HG03378 (cell line): ENCODE data around the gene PRKAR2A.
"Not testable (repeated sequence)": the region's sequence is repeated elsewhere in the genome, so short reads cannot be mapped to it uniquely, and the experiment has no call there.

Experiments used
- ATAC-seq: cut with Tn5 transposase; IDR thresholded peaks from one replicate; pipeline ENCODE4 v1.9.1; 2021; ENCODE audit warnings: mild to moderate bottlenecking, moderate library complexity; ENCODE audit not compliant: unreplicated experiment

Gene PRKAR2A

DNA sequence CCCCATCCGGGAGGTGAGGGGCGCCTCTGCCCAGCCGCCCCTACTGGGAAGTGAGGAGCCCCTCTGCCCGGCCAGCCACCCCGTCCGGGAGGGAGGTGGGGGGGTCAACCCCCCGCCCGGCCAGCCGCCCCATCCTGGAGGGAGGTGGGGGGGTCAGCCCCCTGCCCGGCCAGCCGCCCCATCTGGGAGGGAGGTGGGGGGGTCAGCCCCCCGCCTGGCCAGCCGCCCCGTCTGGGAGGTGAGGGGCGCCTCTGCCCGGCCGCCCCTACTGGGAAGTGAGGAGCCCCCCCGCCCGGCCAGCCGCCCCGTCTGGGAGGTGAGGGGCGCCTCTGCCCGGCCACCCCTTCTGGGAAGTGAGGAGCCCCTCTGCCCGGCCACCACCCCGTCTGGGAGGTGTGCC is 113.1 kb downstream of the PRKAR2A start:
- not testable (repeated sequence) for ATAC-seq

DNA sequence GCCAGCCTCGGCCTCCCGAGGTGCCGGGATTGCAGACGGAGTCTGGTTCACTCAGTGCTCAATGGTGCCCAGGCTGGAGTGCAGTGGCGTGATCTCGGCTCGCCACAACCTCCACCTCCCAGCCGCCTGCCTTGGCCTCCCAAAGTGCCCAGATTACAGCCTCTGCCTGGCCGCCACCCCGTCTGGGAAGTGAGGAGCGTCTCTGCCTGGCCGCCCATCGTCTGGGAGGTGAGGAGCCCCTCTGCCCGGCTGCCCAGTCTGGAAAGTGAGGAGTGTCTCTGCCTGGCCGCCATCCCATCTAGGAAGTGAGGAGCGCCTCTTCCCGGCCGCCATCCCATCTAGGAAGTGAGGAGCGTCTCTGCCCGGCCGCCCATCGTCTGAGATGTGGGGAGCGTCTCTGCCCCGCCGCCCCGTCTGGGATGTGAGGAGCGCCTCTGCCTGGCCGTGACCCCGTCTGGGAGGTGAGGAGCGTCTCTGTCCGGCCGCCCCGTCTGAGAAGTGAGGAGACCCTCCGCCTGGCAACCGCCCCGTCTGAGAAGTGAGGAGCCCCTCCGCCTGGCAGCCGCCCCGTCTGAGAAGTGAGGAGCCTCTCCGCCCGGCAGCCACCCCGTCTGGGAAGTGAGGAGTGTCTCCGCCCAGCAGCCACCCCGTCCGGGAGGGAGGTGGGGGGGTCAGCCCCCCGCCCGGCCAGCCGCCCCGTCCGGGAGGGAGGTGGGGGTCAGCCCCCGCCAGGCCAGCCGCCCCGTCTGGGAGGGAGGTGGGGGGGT is 113.7 kb downstream of the PRKAR2A start:
- ATAC-seq: not testable (repeated sequence)

DNA sequence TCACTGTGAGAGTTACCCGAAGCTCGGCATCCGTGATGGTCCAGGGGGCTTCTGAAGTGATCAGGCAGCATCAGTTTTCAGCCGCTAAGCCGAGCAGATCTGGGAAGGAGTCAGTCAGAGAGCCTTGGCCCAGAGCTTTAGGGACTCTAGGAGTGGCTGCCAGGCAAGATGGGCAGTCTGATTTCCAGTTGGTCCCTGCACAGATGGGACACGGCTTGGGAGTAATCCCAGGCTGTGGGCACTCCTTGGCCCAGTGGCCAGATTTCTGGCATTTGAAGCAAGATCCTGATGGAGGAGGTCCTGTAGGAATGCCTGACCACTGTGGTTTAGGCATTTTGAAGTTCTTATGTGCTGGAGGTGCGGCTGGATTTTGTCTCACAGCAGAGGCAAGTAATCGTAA is 120.2 kb downstream of the PRKAR2A start:
- no peak for ATAC-seq

DNA sequence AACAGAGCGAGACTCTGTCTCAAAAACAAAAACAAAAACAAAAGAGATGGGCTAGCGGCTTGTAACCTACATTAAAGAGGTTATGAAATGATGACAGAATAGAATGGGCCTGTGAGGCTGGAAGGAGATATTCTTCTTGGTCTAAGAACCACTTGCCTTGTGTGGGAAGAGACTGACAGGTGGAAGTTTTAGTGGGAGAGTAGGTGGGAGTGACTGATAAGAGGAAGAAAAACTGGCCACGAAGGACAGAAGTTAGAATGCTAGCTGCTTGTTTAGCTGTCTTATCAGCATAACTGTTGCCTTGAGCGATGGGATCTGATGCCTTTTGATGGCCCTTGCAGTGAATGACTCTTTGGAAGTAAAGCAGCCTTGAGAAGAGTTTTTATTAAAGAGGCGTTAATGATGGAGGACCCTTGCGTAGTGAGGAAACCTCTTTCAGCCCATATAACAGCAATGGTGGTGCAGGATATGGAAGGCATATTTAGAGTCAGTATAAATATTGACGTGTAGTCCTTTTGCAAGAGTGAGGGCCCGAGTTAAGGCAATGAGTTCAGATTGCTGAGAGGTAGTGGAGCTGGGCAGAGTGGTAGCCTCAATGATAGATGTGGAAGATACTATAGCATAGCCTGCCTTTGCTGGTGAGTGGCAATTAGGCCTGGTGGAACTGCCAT is 122.4 kb downstream of the PRKAR2A start:
- not testable (repeated sequence) for ATAC-seq

DNA sequence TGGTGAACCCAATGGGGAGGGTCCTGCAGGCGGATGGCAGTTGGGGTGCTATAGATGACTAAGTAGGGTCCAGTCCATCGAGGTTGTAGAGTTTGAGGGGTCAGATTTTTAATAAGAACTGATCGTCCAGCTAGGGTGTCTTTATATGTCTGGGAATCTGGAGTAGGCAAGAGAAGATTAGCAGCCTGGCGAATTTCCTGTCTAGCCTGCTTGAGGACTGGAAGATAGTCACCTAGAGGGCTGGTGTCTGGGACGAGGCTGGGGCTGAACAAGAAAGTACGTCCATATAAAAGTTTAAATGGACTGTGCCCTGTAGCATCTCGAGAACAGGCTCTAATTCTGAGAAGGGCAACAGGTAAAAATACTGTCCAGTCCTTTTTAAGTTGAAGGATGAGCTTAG is 123.9 kb downstream of the PRKAR2A start:
- ATAC-seq: no peak

DNA sequence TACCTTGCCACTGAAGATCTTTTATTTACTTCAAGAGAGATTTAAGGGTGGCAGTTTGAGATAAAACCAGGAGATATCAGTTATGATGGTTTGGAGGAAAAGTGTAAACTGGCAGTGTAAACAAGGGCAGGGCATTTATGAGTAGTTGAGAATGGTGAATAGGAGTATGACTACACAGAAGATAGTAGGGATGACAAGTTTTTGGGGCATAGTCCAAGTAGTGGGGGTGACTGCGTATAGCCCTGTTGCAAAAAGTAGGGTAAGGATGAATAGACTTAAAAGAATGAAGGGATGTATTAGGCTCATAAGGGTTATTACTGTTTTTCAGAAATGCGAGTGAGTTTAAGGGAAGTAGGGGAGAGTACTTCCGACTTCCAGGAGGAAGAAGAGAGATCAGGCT is 124.4 kb downstream of the PRKAR2A start:
- not testable (repeated sequence) for ATAC-seq

DNA sequence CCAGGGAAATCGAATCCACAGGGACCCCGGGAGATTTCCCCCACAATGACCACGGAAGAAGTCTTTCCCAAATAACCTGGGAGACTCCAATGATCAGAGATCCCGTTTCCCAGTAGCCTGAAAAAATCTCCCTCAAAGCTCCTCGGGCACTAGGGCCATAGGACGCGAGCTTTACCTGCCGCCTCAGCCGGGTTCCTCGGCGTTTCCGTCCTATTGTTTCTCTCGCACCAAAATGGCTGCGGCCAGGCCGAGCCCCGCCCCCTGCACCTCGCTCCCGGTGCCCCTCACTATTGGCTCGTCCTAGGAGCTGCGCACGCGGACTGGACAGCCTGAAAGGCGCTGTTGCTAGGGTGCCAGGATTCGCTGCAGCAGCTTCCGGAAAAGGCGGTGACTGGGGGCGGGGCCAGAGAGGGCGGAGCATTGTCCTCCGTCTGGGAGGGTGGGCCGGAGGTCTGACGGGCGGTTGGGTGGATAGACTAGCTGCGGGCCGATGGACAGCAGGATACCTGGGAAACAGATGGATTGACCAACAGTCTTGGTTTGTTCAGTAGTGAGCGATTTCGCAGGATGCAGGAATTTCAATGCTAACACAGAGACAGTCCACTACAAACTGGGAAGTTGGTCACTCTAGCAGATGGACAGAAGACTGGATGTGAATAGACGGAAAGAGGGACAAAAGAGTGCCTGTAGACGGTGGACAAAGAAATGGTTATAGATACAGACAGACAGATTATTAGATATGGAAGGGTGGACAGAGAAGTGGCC is 130.5 kb downstream of the PRKAR2A start, which contains the start of gene IP6K2:
Gene IP6K2 (minus strand): TSS at position 240 of the 765 bp plus-strand sequence. CDS start 21,930 bp downstream, outside the sequence.
- ATAC-seq: peak; percentile 85

DNA sequence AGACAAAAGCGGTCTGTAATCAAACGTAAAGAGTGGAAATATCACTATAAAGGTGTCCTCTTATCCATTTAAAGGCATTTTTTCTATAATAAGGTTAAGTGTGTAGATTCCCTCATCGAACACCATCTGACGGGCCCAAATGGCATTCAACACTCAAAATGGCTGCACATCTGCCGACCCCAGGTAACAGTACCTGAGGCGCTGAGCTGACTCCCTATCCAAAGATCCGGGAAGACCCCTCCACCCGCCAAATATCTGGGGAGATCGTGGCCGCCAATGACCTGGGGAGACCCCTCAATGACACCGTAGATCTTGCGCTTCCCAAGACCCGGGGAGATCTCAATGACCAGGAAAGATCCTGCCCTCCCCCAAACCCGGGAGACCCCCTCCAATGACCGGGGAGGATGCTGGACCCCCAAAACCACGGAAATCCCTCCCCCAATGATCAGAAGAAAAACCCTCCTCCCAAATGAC is 131.1 kb downstream of the PRKAR2A start:
- no peak for ATAC-seq

DNA sequence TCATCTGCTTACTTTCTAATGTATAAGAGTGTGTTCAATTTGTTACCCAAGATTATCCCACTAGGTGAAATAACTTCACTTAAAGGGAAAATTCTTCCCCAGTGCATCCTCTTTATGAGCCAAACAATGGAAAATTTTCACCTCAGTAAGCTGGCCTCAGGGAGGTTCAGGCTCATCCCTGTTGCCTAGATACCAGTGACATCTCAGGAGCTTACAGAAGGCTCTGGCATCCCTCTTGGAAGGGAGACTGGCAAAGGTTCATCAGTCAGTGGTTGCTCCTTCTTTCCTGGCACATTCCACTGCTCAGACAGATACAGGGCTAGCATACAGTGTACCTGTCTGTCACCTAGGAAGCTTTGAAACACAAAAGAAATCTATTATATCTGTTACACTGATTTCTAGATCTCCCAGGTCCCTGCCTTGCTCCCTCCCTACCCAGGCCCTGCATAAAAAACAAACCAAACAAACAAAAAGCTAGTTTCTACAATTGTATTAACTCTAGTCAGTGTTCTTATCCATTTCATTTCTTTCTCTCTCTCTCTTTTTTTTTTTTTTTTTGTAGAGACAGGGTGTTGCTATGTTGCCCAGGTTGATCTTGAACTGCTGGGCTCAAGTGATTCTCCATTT is 132.4 kb downstream of the PRKAR2A start:
- ATAC-seq: no peak

DNA sequence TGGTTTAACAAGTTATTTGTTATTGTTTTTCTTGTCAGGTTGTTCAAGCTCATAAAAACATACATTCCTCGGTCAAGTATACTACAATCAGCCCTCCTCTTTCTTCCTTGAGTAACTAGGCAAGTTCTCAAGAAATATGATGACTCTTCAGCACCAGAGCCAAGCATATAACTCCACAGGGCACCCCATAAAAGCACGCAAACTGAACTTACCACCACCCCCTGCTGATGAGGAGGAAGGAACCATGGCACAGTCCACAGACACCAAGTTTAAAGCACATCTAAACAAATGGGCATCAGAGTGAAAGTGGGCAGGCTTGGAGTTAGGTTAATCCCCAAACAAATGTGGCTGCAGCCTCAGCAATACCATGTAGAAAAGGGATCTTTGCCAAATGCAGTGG is 135.9 kb downstream of the PRKAR2A start:
- no peak for ATAC-seq

DNA sequence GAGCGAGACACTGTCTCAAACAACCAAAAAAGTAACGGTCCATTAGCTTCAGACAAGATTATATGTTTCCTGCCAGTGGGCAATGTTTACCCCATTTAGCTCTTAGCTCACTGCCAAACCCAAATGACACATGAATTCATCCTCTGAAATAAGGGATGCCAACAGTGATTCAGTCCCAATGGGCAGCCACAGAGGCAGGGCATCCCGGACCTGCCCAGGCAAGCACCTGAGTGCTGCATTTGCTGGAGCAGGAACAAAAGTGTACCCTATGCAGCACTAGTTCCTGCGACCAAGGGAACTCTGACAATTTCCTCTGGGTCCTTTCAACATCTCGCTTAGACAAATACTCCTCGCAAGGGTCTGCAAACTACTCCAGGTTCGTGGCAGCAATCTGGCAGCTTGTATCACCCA is 138.6 kb downstream of the PRKAR2A start:
- ATAC-seq: no peak

DNA sequence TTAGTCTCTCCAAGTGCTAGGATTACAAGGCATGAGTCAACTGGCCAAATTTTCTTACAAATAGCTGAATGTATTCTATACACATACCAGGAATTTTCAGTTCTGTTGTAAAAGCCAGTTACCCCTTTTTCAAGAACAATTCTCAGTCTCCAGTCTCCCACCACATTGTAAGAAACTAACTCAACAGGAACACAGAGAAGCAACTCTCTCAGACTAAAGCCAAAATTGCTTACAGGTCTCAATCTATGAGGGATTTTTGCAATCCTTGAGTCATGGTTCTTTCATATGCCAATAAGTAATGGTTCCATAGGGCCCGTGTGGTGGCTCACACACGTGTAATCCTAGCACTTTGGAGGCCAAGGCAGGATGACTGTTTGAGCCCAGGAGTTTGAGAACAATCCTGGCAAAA is 139.2 kb downstream of the PRKAR2A start:
- ATAC-seq: no peak

DNA sequence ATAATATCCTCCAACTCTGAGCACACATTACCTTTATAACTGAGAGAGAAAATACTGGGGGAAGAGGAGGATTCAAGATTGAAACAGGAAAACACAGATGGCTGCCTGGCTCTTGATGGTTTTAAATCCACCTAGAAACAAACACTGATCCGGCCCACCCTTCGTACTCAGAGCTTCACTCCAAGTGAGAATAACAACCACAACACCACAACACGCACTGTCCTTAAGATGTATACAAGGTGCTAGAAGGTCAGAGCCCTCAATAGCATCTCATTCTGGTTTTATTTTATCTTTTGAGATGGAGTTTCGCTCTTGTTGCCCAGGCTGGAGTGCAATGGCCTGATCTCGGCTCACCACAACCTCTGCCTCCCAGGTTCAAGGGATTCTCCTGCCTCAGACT is 140.5 kb downstream of the PRKAR2A start:
- no peak for ATAC-seq

DNA sequence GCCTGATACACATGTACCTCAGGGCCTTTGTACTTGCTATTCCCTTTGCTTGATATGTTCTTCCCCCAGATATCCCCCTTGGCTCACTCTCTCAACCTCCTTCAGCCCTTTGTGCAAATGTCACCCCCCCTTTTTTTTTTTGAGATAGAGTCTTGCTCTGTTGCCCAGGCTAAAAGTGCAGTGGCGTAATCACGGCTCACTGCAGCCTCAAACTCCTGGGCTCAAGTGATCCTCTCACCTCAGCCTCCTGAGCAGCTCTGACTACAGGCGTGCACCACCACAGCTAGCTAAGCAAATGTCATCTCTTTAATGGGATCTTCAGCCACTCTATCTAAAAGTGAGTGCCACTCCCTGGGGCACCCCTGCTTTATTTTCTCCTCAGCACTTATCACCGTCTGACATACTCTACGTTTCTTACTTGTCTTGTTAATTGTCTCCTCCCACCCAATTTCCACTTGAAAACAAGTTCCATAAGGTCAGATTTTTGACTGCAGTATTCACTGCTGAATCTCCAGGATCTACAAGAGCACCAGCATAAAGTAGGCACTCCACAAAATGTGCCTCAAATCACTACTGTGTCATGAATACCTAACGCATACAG is 145.3 kb downstream of the PRKAR2A start:
- ATAC-seq: no peak

DNA sequence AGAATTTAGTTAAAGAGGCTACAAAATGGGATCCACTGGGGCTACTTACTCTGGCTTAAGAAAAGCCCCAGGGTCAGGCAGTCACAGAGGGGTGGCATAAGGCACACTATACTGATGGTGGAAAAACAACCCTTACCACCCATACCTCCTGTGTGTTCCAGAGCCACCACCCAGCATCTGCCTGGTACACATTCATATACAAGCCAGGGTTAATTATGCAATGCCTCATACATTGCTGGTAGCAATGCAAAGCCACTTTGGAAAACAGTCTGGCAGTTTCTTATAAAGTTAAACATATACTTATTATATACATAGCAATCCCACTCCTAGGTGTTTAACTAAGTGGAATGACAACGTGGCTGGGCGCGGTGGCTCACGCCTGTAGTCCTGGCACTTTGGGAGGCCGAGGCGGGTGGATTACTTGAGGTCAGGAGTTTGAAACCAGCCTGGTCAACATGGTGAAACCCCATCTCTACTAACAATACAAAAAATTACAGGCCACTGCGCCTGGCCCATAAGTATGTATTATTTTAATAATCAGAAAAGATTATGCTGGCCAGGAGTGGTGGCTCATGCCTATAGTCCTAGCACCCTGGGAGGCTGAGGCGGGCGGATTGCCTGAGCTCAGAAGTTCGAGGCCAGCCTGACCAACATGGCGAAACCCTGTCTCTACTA is 146.8 kb downstream of the PRKAR2A start:
- no peak for ATAC-seq

DNA sequence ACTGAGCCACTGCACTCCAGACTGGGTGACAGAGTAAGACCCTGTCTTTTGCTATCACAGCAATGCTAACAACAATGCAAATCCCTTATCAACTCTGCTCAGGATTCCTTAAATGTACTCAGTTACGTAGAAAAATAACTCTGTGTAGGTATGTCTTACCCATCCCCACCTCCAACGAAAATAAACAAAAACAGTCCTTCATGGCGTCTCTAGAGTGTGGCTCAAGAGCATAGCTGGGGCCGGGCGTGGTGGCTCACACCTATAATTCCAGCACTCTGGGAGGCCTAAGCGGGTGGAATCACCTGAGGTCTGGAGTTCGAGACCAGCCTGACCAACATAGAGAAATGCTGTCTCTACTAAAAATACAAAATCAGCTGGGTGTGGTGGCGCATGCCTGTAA is 148.8 kb downstream of the PRKAR2A start:
- no peak for ATAC-seq

DNA sequence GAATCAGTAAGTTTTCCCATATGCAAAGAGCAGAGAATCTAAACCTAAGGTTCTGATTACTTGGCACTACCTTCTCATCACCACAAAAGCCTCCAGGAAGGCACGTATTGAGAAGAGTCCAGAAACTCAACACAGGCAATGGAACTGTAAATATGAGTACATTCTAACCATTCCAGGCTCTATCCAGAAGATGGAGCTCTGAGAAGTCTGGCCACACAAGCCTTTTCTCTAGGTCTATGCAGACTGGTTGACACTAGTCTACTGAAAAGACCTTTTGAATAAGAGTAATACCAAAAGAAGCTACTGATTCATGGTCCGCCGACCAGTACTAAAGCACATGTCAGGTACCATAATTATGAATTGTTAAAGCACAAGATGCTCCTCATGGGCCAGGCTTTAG is 149.7 kb downstream of the PRKAR2A start:
- ATAC-seq: no peak

DNA sequence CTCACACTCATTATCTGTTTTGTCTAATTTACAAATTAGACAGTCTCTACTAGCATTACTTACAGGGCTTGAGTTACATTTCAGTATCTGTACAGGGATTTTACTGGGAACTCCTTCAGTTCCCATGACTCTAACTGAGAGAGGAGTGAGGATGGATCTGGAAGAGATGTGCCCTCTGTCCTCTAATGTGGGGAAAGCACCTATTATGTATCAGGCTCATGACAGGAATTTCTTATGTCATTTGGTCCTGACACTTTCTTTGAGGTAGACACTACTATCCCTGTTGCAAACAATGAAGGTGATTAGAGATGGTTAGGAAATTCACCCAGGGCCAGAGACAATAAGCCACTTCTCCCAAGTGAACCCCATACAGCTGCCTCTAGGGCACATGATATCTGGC is 151.1 kb downstream of the PRKAR2A start:
- ATAC-seq: no peak
